Activated T-cell treated with anti-CD3 and anti-CD28 coated beads, Interleukin-2, amount 50 U/mL, for 4 hours (primary cell): Measurements from ENCODE around the gene CFAP410. TPM values are rescaled to one million over a fixed set of nuclear protein-coding genes. Genes with fewer than 3 reads are reported as not detected.

Source experiments
- ATAC-seq, 2 donors: fragments of 200-7000 bp; cut with Tn5 transposase; one replicate each; pipeline ENCODE4 v1.10.0; 2021
- DNase-seq: peaks from one replicate; pipeline ENCODE4 v3.0.0-alpha.2; 2020
- H3K27me3 Mint-ChIP-seq: one replicate; pipeline ENCODE4 v1.8.0; 2021; ENCODE audit warnings: low read depth, mixed read lengths
- H3K36me3 Mint-ChIP-seq: one replicate; pipeline ENCODE4 v1.8.0; 2022; ENCODE audit warnings: mixed read lengths; ENCODE audit not compliant: insufficient read depth
- H3K4me1 Mint-ChIP-seq: one replicate; pipeline ENCODE4 v1.8.0; 2021; ENCODE audit warnings: low read depth, mixed read lengths
- H3K4me3 Mint-ChIP-seq: one replicate; pipeline ENCODE4 v1.8.0; 2021; ENCODE audit warnings: mild to moderate bottlenecking, moderate library complexity, mixed read lengths
- H3K9me3 Mint-ChIP-seq: one replicate; pipeline ENCODE4 v1.8.0; 2021; ENCODE audit warnings: mixed read lengths
- total RNA-seq, 3 donors: library from RNA; stranded (reverse); gene quantifications; one replicate each; pipeline ENCODE4 v1.2.1, GENCODE V29; 2021

CFAP410 gene
- total RNA-seq, 3 donors from 2014 or later: 30.2 to 32.7 (median 30.5) TPM

- Mint-ChIP-seq H3K27me3 (no peaks in the 10 kb centered on the region), H3K9me3 (no peaks in the 10 kb centered on the region), H3K4me3 (no peak overlapping the region), H3K4me1 (no peaks in the 10 kb centered on the region), H3K36me3 (no peaks in the 10 kb centered on the region)
- DNase-seq (no peak), ATAC-seq (no peak)
These were observed 13.6 kb downstream of the CFAP410 start for GRCh38 chr21:44325386-44326271.

DNA sequence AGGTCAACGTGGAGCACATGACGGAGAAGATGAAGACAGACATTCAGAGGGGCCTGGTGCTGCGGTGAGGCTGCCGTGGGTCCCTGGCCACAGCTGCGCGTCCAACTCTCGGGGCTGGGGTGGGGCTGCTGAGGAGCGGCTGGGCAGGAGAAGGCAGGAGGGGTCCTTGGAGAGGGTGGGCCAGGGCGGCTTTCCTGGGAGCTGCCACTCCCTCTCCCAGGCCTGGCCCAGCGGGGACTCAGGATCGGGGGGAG, 14.4 kb downstream of the CFAP410 start:
- Mint-ChIP-seq H3K36me3 (no peaks in the 10 kb centered on the region), H3K9me3 (no peaks in the 10 kb centered on the region), H3K4me3 (no peak overlapping the region), H3K27me3 (no peaks in the 10 kb centered on the region), H3K4me1 (no peaks in the 10 kb centered on the region)
- ATAC-seq (no peak), DNase-seq (no peak)

DNA sequence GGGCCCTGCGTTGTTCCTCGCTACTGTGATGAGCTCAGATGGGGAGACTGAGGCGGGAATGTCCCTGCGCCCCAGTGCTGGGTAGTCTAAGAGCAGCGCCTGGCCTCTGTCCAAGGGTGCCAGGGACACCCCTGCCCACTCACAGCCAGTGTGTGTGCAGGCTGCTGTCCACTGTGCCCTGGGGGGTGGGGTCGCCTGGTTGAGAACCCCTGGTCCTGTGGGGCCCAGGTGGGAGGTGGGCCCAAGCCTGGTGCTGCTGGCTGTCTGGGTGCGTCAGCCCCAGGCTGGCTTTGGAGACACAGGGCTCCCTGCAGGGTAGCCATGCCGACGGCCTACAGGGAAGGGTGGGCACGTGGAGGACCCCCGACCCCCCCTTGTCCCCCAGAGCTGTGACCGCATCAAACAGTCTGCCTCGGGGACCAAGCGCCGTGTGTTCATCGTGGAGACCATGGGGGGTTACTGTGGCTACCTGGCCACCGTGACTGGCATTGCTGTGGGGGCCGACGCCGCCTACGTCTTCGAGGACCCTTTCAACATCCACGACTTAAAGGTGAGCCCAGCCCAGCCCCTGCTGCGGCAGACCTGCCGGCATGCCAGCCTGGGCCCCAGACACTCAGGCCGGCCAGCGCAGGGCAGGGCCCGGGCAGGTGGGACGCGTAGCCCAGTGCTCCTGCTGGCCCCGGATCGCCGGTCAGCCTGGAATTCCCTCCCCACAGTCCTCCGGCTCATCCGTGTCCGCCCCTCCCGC, 14.9 kb downstream of the CFAP410 start:
- H3K36me3 Mint-ChIP-seq: no peaks in the 10 kb centered on the region
- DNase-seq (no peak), ATAC-seq (no peak)
- no peak overlapping the region for H3K4me3 Mint-ChIP-seq
- H3K27me3 Mint-ChIP-seq: no peaks in the 10 kb centered on the region
- H3K4me1 Mint-ChIP-seq: no peaks in the 10 kb centered on the region
- H3K9me3 Mint-ChIP-seq: no peaks in the 10 kb centered on the region

DNA sequence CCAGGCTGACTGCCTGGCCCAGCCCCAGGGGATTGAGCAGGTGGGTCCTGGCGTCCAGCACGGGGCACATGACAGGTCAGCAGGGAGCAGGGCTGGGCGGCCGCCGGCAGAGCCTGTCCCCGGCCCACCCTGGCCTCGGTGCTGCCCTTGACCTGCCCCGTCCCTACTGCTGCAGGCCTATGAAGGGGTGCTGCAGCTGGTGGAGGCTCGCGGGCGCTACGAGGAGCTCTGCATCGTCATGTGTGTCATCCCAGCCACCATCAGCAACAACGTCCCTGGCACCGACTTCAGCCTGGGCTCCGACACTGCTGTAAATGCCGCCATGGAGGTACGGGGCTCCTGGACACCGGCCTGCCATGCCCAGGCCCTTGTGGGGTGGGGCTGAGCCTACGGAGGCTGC, 15.6 kb downstream of the CFAP410 start:
- no peaks in the 10 kb centered on the region for H3K4me1 Mint-ChIP-seq
- no peak for ATAC-seq
- no peaks in the 10 kb centered on the region for H3K36me3 Mint-ChIP-seq
- no peak for DNase-seq
- no peak overlapping the region for H3K4me3 Mint-ChIP-seq
- no peaks in the 10 kb centered on the region for H3K9me3 Mint-ChIP-seq
- no peaks in the 10 kb centered on the region for H3K27me3 Mint-ChIP-seq

GRCh38 chr21:44322621-44323325, 16.4 kb downstream of the CFAP410 start:
- Mint-ChIP-seq H3K36me3 (no peaks in the 10 kb centered on the region), H3K4me3 (no peak overlapping the region), H3K4me1 (no peaks in the 10 kb centered on the region), H3K9me3 (no peaks in the 10 kb centered on the region), H3K27me3 (no peaks in the 10 kb centered on the region)
- no peak for ATAC-seq
- no peak for DNase-seq

DNA sequence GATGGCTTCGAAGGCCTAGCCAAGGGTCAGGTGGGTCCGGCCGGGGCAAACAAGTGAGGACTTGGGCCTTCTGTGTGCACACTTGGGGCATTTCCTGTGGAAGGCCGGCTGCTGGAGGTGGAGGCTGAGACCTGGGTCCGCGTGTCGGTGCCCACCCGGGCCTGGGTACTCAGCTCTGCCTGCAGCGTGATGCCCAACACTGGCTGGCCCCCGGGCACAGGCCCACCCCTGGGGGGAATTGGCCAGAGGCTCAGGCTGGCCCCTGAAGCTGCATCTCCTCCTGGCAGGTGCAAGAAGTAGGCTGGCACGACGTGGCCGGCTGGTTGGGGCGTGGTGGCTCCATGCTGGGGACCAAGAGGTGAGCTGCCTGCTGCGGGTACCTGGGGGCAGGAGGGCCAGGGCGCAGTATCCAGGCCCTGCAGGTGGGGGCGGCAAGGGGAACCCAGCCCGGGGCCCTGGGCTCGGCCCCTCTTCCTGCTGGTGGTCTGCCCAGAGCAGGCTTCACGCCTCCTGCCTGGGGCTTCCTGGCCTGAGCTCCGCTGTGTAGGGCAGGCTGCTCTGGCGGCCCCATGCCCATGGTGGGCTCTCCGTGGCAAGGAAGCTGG, 17.2 kb downstream of the CFAP410 start:
- H3K36me3 Mint-ChIP-seq: peaks cover 1% of the 10 kb centered on the region
- no peak for DNase-seq
- no peaks in the 10 kb centered on the region for H3K4me1 Mint-ChIP-seq

DNA sequence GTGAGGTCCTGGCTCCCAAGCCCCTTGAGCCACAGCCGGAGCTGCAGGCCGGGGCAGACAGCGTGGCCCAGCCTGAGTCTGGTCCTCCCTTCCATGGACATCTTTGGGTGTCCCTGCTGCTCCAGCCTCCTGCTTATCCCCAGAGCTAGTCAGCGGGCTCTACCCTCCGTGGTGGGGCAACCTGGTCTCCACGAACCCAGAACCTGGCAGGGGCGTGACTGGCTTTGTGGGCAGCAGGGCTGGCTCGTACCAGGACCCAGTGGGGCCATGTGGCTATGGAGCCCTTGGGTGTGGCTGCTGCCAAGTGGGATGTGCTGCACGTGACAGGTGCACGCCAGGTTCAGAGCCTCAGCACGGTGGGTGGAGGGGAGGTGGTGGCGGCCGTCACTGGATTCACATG, 18.3 kb downstream of the CFAP410 start:
- H3K4me1 Mint-ChIP-seq: no peaks in the 10 kb centered on the region
- H3K4me3 Mint-ChIP-seq: no peak overlapping the region
- peaks cover 4% of the 10 kb centered on the region for H3K36me3 Mint-ChIP-seq
- no peaks in the 10 kb centered on the region for H3K9me3 Mint-ChIP-seq
- H3K27me3 Mint-ChIP-seq: no peaks in the 10 kb centered on the region
- DNase-seq: no peak
- no peak for ATAC-seq

More for the DNA sequence above, 17.2 kb downstream of the CFAP410 start:
- no peaks in the 10 kb centered on the region for H3K9me3 Mint-ChIP-seq
- no peak for ATAC-seq
- no peak overlapping the region for H3K4me3 Mint-ChIP-seq
- no peaks in the 10 kb centered on the region for H3K27me3 Mint-ChIP-seq

- DNase-seq (no peak), ATAC-seq (no peak)
- no peaks in the 10 kb centered on the region for H3K4me1 Mint-ChIP-seq
- no peaks in the 10 kb centered on the region for H3K9me3 Mint-ChIP-seq
- H3K4me3 Mint-ChIP-seq: no peak overlapping the region
- H3K27me3 Mint-ChIP-seq: no peaks in the 10 kb centered on the region
- H3K36me3 Mint-ChIP-seq: peaks cover 4% of the 10 kb centered on the region
These were observed 19.7 kb downstream of the CFAP410 start for GRCh38 chr21:44319407-44320065.

DNA sequence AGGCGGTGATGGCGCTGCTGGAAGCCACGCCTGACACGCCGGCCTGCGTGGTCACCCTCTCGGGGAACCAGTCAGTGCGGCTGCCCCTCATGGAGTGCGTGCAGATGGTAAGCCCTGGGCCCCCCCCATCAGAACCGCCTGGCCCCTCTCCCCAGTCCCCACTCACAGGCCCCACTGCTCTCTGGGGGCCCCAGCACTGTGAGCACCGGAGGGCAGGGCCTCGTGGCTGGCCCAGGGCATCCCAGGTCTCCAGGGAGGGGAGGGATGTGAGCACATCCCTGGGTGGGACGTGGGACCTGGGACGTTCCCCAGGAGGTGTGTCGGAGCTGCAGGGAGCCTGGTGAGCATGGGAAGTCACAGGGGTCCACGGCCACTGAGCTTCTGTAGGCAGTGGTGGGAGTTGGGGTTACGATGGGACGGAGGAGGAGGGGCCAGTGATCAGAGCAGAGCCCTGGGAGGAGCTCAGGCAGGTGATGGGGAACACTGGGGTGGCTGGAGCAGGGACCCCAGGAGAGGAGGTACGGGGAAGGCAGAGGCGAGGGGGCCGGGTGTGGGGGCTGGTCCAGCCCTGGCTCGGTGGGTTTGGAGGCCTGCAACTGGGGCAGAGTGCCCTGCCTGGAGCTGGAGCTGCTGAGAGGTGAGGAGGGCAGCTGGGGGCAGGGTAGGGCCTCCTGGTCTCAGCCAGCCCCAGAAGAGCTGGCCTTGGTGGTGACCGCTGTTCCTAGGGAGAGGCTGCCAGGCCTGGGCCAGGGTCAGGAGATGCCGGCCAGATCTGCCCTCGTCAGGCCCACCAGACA, 20.5 kb downstream of the CFAP410 start:
- H3K27me3 Mint-ChIP-seq: no peaks in the 10 kb centered on the region
- H3K4me1 Mint-ChIP-seq: no peaks in the 10 kb centered on the region
- H3K36me3 Mint-ChIP-seq: peaks cover 4% of the 10 kb centered on the region
- DNase-seq (no peak), ATAC-seq (no peak)
- no peak overlapping the region for H3K4me3 Mint-ChIP-seq
- no peaks in the 10 kb centered on the region for H3K9me3 Mint-ChIP-seq

- ATAC-seq: no peak
- Mint-ChIP-seq H3K36me3 (peaks cover 4% of the 10 kb centered on the region), H3K4me1 (no peaks in the 10 kb centered on the region), H3K9me3 (no peaks in the 10 kb centered on the region), H3K4me3 (no peak overlapping the region), H3K27me3 (no peaks in the 10 kb centered on the region)
- no peak for DNase-seq
These were observed 21.3 kb downstream of the CFAP410 start for GRCh38 chr21:44317871-44318270.

- ATAC-seq (no peak), DNase-seq (no peak)
- Mint-ChIP-seq H3K36me3 (peaks cover 4% of the 10 kb centered on the region), H3K4me1 (no peaks in the 10 kb centered on the region), H3K27me3 (no peaks in the 10 kb centered on the region), H3K9me3 (no peaks in the 10 kb centered on the region), H3K4me3 (no peak overlapping the region)
These were observed 21.9 kb downstream of the CFAP410 start for GRCh38 chr21:44317241-44317782.

GRCh38 chr21:44316277-44316900, 22.8 kb downstream of the CFAP410 start:
- Mint-ChIP-seq H3K27me3 (no peaks in the 10 kb centered on the region), H3K4me3 (no peak overlapping the region), H3K36me3 (peaks cover 4% of the 10 kb centered on the region), H3K4me1 (no peaks in the 10 kb centered on the region), H3K9me3 (no peaks in the 10 kb centered on the region)
- DNase-seq (no peak), ATAC-seq (no peak)

DNA sequence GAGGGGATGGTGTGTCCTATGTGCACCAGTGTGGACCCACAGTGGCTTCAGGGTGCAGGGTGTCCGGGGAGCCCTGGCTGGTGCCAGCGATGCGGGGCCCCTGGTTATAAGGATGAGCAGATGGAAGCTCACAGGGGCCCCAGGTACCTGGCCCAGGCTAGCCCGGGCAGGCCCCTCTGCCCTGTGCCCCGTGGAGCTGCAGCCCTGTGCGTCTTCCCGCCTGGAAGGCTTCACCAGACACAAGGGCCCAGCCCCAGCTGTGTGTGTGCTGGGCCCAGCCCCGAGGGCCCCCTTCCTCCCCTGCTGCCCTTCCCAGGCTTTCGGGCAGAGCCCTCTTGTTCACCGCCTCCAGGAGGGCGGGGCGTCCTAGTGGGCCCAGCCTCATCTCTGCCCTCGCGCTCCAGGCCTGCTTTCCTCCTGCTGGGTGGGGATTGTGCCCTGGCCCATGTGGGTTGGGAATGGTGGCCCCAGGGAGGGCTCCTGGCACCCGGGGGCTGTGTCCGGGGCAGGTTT, 23.4 kb downstream of the CFAP410 start:
- DNase-seq (no peak), ATAC-seq (no peak)
- Mint-ChIP-seq H3K4me1 (peaks cover 2% of the 10 kb centered on the region), H3K4me3 (no peak overlapping the region), H3K9me3 (no peaks in the 10 kb centered on the region), H3K27me3 (no peaks in the 10 kb centered on the region), H3K36me3 (peaks cover 10% of the 10 kb centered on the region)
